22Rv1 (cell line): Measurements from ENCODE around the gene CENPQ.

Experiments
- ZFX ChIP-seq: fragments of 450-650 bp; IDR thresholded peaks from 2 replicates; pipeline ENCODE4 v1.6.1; 2017; ENCODE audit warnings: antibody characterized with exemption, borderline replicate concordance
- TF ChIP-seq, protein P1 (sequence below): fragments of 450-650 bp; IDR thresholded peaks from 2 replicates; pipeline ENCODE4 v1.5.1; 2017; ENCODE audit warnings: mild to moderate bottlenecking

- TF ChIP-seq, protein P1, sequence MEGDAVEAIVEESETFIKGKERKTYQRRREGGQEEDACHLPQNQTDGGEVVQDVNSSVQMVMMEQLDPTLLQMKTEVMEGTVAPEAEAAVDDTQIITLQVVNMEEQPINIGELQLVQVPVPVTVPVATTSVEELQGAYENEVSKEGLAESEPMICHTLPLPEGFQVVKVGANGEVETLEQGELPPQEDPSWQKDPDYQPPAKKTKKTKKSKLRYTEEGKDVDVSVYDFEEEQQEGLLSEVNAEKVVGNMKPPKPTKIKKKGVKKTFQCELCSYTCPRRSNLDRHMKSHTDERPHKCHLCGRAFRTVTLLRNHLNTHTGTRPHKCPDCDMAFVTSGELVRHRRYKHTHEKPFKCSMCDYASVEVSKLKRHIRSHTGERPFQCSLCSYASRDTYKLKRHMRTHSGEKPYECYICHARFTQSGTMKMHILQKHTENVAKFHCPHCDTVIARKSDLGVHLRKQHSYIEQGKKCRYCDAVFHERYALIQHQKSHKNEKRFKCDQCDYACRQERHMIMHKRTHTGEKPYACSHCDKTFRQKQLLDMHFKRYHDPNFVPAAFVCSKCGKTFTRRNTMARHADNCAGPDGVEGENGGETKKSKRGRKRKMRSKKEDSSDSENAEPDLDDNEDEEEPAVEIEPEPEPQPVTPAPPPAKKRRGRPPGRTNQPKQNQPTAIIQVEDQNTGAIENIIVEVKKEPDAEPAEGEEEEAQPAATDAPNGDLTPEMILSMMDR = no peak
- no peak for TF ChIP-seq ZFX
Observed at GRCh38 chr6:49530141-49530776, 67.1 kb downstream of the CENPQ start.
